Measurements from ENCODE around the gene RARRES2.

RARRES2 gene

GRCh38 chr7:150376560-150376959, 35.1 kb upstream of the RARRES2 start:
- FAIRE-seq: no peak

GRCh38 chr7:150375662-150376521, 34.5 kb upstream of the RARRES2 start:
- no peak for DNase-seq (ENCODE audit: insufficient read length, low spot score)
- no peak for FAIRE-seq
- no peak for TF ChIP-seq CTCF (IDR thresholded peaks at IDR 0.05; ENCODE audit: insufficient read depth, missing control alignments)

More at GRCh38 chr7:150376560-150376959, 35.1 kb upstream of the RARRES2 start:
- DNase-seq (ENCODE audit: insufficient read length, low spot score): no peak
- TF ChIP-seq CTCF (IDR thresholded peaks at IDR 0.05; ENCODE audit: insufficient read depth, missing control alignments): no peak

GRCh38 chr7:150374472-150374871, 33.0 kb upstream of the RARRES2 start:
- FAIRE-seq (no peak), DNase-seq (ENCODE audit: insufficient read length, low spot score) (no peak)
- no peak for TF ChIP-seq CTCF (IDR thresholded peaks at IDR 0.05; ENCODE audit: insufficient read depth, missing control alignments)

- DNase-seq (ENCODE audit: insufficient read length, low spot score) (no peak), FAIRE-seq (no peak)
- TF ChIP-seq CTCF (IDR thresholded peaks at IDR 0.05; ENCODE audit: insufficient read depth, missing control alignments): no peak
These were observed 32.6 kb upstream of the RARRES2 start for GRCh38 chr7:150374026-150374425.

- no peak for DNase-seq (ENCODE audit: insufficient read length, low spot score)
- no peak for FAIRE-seq
These were observed 31.8 kb upstream of the RARRES2 start for GRCh38 chr7:150373049-150373801.

GRCh38 chr7:150372271-150373048, 31.0 kb upstream of the RARRES2 start:
- no peak for FAIRE-seq
- TF ChIP-seq CTCF (IDR thresholded peaks at IDR 0.05; ENCODE audit: insufficient read depth, missing control alignments): no peak
- no peak for DNase-seq (ENCODE audit: insufficient read length, low spot score)

More at GRCh38 chr7:150373049-150373801, 31.8 kb upstream of the RARRES2 start:
- no peak for TF ChIP-seq CTCF (IDR thresholded peaks at IDR 0.05; ENCODE audit: insufficient read depth, missing control alignments)

Measured in D721Med (cell line).